ENCODE measurements around the gene COL5A1. TPM values are rescaled to one million over a fixed set of nuclear protein-coding genes. Genes with fewer than 3 reads are reported as not detected.

Gene COL5A1
- total RNA-seq, 2 donors from 2014 or later: 10.9 to 22.0 TPM

DNA sequence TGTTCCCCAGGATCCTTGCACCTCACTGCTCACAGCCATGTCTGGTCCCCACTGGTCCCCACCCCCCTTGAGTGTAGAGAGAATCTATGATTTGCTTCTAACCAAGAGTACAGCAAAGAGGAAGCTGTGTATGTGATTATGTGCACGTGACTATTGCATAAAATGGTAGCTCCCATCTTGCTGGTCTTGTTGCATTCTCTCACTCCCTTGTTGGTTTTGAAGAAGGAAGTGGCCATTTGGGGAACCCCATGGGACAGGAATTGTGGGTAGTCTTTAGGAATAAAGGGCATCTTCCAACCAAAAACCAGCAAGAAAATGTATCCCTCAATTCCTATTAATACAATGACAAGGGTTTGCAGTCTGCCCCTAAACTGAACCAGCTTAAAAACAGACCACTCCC is 233.8 kb downstream of the COL5A1 start:
- no peak overlapping the region for H3K27ac ChIP-seq
- H3K4me3 ChIP-seq: no peak overlapping the region
- H3K27me3 ChIP-seq: no peaks in the 10 kb centered on the region
- TF ChIP-seq, protein P1, sequence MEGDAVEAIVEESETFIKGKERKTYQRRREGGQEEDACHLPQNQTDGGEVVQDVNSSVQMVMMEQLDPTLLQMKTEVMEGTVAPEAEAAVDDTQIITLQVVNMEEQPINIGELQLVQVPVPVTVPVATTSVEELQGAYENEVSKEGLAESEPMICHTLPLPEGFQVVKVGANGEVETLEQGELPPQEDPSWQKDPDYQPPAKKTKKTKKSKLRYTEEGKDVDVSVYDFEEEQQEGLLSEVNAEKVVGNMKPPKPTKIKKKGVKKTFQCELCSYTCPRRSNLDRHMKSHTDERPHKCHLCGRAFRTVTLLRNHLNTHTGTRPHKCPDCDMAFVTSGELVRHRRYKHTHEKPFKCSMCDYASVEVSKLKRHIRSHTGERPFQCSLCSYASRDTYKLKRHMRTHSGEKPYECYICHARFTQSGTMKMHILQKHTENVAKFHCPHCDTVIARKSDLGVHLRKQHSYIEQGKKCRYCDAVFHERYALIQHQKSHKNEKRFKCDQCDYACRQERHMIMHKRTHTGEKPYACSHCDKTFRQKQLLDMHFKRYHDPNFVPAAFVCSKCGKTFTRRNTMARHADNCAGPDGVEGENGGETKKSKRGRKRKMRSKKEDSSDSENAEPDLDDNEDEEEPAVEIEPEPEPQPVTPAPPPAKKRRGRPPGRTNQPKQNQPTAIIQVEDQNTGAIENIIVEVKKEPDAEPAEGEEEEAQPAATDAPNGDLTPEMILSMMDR (IDR thresholded peaks at IDR 0.05): no peak
- H3K9me3 ChIP-seq: no peaks in the 10 kb centered on the region
- H3K4me1 ChIP-seq: peaks cover 0 to 12% of the 10 kb centered on the region in 2 donors
- DNase-seq (ENCODE audit: low spot score): no peak
- H3K36me3 ChIP-seq: no peaks in the 10 kb centered on the region

DNA sequence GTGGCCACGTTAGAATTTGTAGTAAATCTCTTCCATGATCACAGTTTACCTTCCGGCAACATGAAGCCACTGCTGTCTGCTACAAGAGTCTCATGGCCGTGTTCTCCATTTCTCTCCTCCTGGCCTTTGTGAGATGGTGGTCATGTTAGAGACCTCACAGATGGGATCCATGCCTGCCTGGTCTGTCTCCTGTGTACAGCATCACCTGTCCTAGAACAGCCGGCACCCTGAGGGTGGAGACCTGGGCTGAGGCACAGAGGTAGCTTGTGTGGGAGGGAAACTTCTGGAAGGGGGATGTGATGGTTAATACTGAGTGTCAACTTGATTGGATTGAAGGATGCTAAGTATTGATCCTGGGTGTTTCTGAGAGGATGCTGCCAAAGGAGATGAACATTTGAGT is 235.9 kb downstream of the COL5A1 start:
- no peaks in the 10 kb centered on the region for H3K27me3 ChIP-seq
- no peaks in the 10 kb centered on the region for H3K9me3 ChIP-seq
- H3K36me3 ChIP-seq: no peaks in the 10 kb centered on the region
- no peaks in the 10 kb centered on the region for H3K4me1 ChIP-seq
- no peak overlapping the region for H3K27ac ChIP-seq
- no peak overlapping the region for H3K4me3 ChIP-seq
- no peak for DNase-seq (ENCODE audit: low spot score)
- TF ChIP-seq, protein P1 (IDR thresholded peaks at IDR 0.05): no peak

DNA sequence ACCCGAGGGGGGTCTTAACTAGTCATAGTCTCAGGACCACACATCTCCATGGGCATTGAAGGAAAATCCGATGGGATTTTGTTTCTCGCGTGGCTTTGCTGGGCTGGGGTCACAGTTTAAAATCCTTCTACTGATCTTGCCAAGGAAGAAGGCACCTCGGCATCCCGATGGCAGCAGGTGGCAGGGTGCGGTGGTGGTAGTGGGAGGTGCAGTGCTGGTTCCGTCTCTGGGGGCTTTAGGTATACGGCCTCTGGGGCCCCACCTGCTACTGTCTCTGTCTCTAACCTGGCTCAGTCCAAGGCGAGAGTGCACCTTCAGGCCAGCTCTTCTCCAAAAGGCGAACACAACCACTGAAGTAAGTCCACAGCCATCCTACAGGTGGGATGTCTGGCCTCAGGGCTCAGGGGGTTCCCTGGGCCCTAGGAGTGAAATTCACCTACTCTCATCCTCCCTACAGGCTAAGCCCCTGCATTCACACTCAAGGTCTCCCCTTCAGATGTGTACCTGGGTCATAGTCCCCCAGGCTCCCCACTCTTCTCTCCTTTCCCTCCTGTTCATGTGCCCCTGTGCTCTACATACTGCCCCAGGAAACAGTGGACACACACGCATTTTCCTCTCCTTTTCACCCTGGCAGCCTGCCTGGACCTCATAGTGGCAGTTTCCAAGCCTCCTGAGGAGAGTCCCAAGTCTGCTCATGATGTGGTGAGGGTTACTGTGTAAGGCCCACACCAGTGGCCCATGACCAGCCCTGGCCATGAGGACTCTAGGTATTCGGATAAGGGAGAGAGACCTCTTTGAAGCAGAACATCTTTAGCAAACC is 238.3 kb downstream of the COL5A1 start:
- no peak overlapping the region for H3K27ac ChIP-seq
- H3K4me1 ChIP-seq: no peaks in the 10 kb centered on the region
- TF ChIP-seq, protein P1 (IDR thresholded peaks at IDR 0.05): no peak
- no peaks in the 10 kb centered on the region for H3K36me3 ChIP-seq
- no peaks in the 10 kb centered on the region for H3K27me3 ChIP-seq
- no peak overlapping the region for H3K4me3 ChIP-seq
- DNase-seq (ENCODE audit: low spot score): no peak
- no peaks in the 10 kb centered on the region for H3K9me3 ChIP-seq

DNA sequence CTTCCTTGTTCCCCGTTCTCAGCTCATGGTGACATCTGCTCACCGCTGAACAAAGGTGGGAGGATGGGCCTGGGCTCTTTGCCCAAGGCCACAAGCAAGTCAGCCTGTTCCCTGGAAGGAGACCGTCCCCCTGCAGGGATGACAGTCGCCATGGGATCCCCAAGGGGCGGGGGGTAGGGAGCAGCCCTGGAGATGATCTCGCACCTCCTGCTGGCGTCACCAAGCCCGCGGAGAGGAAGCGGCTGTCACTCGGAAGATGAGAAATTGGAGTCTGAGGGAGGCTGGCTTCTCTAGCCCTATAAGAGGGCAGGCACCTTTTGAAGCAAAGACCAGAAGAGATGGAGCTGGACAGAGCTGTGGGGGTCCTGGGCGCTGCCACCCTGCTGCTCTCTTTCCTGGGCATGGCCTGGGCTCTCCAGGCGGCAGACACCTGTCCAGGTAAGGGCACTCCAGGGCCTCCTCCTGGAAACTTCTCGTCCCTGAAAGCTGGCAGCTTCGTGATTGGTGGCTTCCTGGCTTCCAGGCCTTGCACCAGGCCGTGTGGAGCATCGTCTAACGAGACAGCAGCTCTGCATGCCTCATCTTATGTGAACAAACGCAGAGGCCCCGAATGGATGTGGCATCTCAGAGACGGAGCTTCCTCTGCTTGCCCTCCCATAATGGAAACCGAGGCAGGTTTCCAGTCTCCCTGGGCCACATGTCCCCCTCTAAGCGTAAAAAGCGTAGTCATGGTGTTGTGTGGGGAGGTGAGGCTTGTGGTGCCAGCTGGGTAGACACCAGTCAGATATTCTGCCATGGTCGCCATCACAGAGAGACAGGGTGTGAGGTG is 239.1 kb downstream of the COL5A1 start, which contains the start of gene FCN2:
TSS of gene FCN2 (plus strand) at position 327 of the 829 bp plus-strand sequence. CDS start at position 339, 12 bp downstream.
- DNase-seq (ENCODE audit: low spot score): no peak

DNA sequence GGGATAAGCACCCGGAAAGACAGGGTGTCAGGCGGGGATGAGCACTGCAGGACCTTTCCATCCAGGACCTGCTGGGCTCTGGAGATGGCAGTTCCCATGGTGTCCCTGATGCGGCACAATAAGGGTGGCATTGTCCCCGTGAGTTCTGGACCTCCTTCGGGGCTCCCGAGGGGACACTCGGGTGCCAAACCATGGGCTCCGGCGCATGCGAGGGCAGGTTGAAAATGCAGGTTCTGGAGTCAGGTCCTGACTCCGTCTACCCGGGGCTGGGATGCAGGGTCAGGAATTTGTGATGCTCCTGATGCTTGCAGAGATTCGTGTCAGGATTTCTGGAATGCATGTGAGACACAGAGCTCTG is 239.7 kb downstream of the COL5A1 start:
- Histone ChIP-seq H3K36me3 (no peaks in the 10 kb centered on the region), H3K27me3 (no peaks in the 10 kb centered on the region), H3K4me1 (no peaks in the 10 kb centered on the region), H3K4me3 (no peak overlapping the region), H3K27ac (no peak overlapping the region), H3K9me3 (no peaks in the 10 kb centered on the region)
- TF ChIP-seq, protein P1 (IDR thresholded peaks at IDR 0.05): no peak
- no peak for DNase-seq (ENCODE audit: low spot score)

More for the DNA sequence above, 239.1 kb downstream of the COL5A1 start, which contains the start of gene FCN2:
- Histone ChIP-seq H3K4me1 (no peaks in the 10 kb centered on the region), H3K9me3 (no peaks in the 10 kb centered on the region), H3K27me3 (no peaks in the 10 kb centered on the region), H3K36me3 (no peaks in the 10 kb centered on the region), H3K27ac (no peak within 1 kb of the TSS), H3K4me3 (no peak within 1 kb of the TSS)
- TF ChIP-seq, protein P1 (IDR thresholded peaks at IDR 0.05): no peak

Measured in right atrium auricular region (tissue), 2 donors.